PC-3 (cell line): ENCODE results near the gene NKX2-3. TPM values are rescaled to one million over a fixed set of nuclear protein-coding genes. Genes with fewer than 3 reads are reported as not detected.

Source experiments
- ATAC-seq: fragments of 200-7000 bp; cut with Tn5 transposase; 2 replicates; pipeline ENCODE4 v1.9.1; 2020; ENCODE audit warnings: mild to moderate bottlenecking, moderate library complexity
- BruUV-seq: library from RNA; stranded (reverse); fragments of 400-500 nt; replicated peaks from 2 replicates; lab custom pipeline; 2021; lab: Mats Ljungman, UMichigan
- CTCF ChIA-PET: fragments of 300-600 bp; sonication (Branson Sonifier 250); formaldehyde crosslinking; loops from one replicate; lab custom pipeline; 2022; ENCODE audit warnings: antibody characterized with exemption; lab: Charles Lee
- POLR2A ChIA-PET: fragments of 300-600 bp; sonication (Branson Sonifier 250); formaldehyde crosslinking; loops from one replicate; lab custom pipeline; 2022; ENCODE audit warnings: antibody characterized with exemption; ENCODE audit not compliant: unreplicated experiment; lab: Charles Lee
- DNase-seq: peaks from one replicate; pipeline ENCODE4 v3.0.0-alpha.2; 2015
- H2AFZ ChIP-seq: fragments of 300-600 bp; sonication (generic); 2 replicates; pipeline ENCODE4 v1.6.0; 2016; ENCODE audit warnings: antibody characterized with exemption, low read length
- H3F3A ChIP-seq: fragments of 300-600 bp; sonication (generic); one replicate; pipeline ENCODE4 v1.6.0; 2017; ENCODE audit warnings: antibody characterized with exemption, low read length, control low read depth, mild to moderate bottlenecking; ENCODE audit not compliant: unreplicated experiment
- H3K27ac ChIP-seq: fragments of 300-600 bp; sonication (generic); 2 replicates; pipeline ENCODE4 v1.5.1; 2016; ENCODE audit warnings: mild to moderate bottlenecking, low read length
- H3K27me3 ChIP-seq: fragments of 300-600 bp; sonication (generic); 2 replicates; pipeline ENCODE4 v1.6.1; 2016; ENCODE audit warnings: low read length, mixed read lengths
- H3K36me3 ChIP-seq: fragments of 300-600 bp; sonication (generic); 2 replicates; pipeline ENCODE4 v1.6.1; 2016; ENCODE audit warnings: low read depth, mixed run types, low read length, mixed read lengths
- H3K4me1 ChIP-seq: fragments of 300-600 bp; sonication (generic); 2 replicates; pipeline ENCODE4 v1.5.1; 2016; ENCODE audit warnings: low read length; ENCODE audit not compliant: insufficient read depth
- H3K4me2 ChIP-seq: fragments of 300-600 bp; sonication (generic); 2 replicates; pipeline ENCODE4 v1.6.0; 2016; ENCODE audit warnings: low read length
- H3K4me3 ChIP-seq: fragments of 300-600 bp; sonication (generic); 2 replicates; pipeline ENCODE4 v1.5.1; 2016; ENCODE audit warnings: mild to moderate bottlenecking, low read length, mixed read lengths
- H3K79me2 ChIP-seq: fragments of 300-600 bp; sonication (generic); 2 replicates; pipeline ENCODE4 v1.6.1; 2017; ENCODE audit warnings: low read length, mixed read lengths
- H3K9ac ChIP-seq: fragments of 300-600 bp; sonication (generic); 2 replicates; pipeline ENCODE4 v1.6.0; 2016; ENCODE audit warnings: mild to moderate bottlenecking, low read length
- H3K9me2 ChIP-seq: fragments of 300-600 bp; sonication (generic); replicated peaks from 2 replicates; pipeline ENCODE4 v1.6.1; 2016; ENCODE audit warnings: mixed run types, low read length, mixed read lengths
- H3K9me3 ChIP-seq: fragments of 300-600 bp; sonication (generic); 2 replicates; pipeline ENCODE4 v1.6.1; 2016; ENCODE audit warnings: low read length, mixed read lengths
- H4K20me1 ChIP-seq: fragments of 300-600 bp; sonication (generic); 2 replicates; pipeline ENCODE4 v1.6.1; 2016; ENCODE audit warnings: low read length, mixed read lengths
- EZH2 ChIP-seq: fragments of 300-600 bp; sonication (generic); IDR thresholded peaks from one replicate; pipeline ENCODE4 v1.6.1; 2017; ENCODE audit warnings: antibody characterized with exemption, mild to moderate bottlenecking, low read length; ENCODE audit not compliant: unreplicated experiment
- EZH2phosphoT487 ChIP-seq: fragments of 300-600 bp; sonication (generic); IDR thresholded peaks from 2 replicates; pipeline ENCODE4 v1.6.1; 2018; ENCODE audit warnings: mild to moderate bottlenecking, antibody characterized with exemption, low read length, borderline replicate concordance
- intact Hi-C: fragments of 100-400 bp; cut with micrococcal nuclease; formaldehyde crosslinking; loops from 2 replicates; pipeline ENCODE4 v1.9.0; 2023
- total RNA-seq: library from RNA; depleted of rRNA; stranded (reverse); fragments of >200 nt; gene quantifications from 2 replicates; pipeline ENCODE4 v1.2.3, GENCODE V29; 2014
- TF ChIP-seq, protein P1 (sequence below): fragments of 300-600 bp; sonication (generic); conservative IDR thresholded peaks from 2 replicates; pipeline ENCODE4 v1.5.1; 2017; ENCODE audit warnings: antibody characterized with exemption, low read depth, mild to moderate bottlenecking, low read length

NKX2-3 gene
- total RNA-seq, 1 experiment from 2014 or later: 0.07 TPM

DNA sequence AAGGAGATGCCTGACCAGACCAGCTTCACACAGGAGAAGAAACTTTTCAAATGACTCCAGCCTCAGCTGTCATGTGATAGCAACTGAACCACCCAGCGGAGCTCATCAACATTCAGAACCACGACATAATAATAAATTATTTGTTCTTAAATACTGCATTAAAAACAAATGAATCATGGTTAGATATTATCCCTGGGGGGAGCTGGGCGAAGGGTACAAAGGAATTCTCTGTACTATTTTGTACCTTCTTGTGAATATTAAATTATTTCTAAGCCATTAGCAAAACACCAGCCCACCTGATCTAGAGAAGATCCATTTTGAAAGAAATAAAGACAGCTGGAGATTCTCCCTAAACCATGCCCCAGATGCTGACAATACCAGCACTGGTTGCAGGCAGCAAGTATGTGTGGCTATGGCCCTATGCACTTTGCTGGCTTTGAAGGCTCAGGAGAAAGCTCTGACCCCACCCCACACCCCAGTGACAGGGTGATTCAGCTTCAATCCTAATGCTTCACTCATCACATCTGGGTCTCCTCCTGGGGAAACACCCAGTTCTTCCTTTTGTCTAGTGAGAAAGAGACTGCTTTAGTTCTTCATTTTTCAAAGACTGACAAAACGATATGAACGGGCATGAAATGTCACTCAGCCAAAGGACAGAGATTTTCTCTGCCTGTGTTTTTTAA lies 45.5 kb upstream of the NKX2-3 start:
- Histone ChIP-seq H3K27ac (no peak overlapping the region), H3K4me1 (no peaks in the 10 kb centered on the region), H2AFZ (no peak overlapping the region), H3K27me3 (peaks cover 54% of the 10 kb centered on the region), H3K9ac (no peak overlapping the region), H3K9me3 (no peaks in the 10 kb centered on the region), H3K79me2 (no peaks in the 10 kb centered on the region), H3K4me2 (no peak overlapping the region), H3K9me2 (no peaks in the 10 kb centered on the region), H3K36me3 (no peaks in the 10 kb centered on the region), H4K20me1 (no peaks in the 10 kb centered on the region), H3F3A (no peaks in the 10 kb centered on the region), H3K4me3 (no peak overlapping the region)
- DNase-seq (no peak), ATAC-seq (no peak)
- CTCF ChIA-PET: no interaction called here
- intact Hi-C loops: no loop called here
- TF ChIP-seq EZH2 (no peak), EZH2phosphoT487 (no peak)
- TF ChIP-seq, protein P1, sequence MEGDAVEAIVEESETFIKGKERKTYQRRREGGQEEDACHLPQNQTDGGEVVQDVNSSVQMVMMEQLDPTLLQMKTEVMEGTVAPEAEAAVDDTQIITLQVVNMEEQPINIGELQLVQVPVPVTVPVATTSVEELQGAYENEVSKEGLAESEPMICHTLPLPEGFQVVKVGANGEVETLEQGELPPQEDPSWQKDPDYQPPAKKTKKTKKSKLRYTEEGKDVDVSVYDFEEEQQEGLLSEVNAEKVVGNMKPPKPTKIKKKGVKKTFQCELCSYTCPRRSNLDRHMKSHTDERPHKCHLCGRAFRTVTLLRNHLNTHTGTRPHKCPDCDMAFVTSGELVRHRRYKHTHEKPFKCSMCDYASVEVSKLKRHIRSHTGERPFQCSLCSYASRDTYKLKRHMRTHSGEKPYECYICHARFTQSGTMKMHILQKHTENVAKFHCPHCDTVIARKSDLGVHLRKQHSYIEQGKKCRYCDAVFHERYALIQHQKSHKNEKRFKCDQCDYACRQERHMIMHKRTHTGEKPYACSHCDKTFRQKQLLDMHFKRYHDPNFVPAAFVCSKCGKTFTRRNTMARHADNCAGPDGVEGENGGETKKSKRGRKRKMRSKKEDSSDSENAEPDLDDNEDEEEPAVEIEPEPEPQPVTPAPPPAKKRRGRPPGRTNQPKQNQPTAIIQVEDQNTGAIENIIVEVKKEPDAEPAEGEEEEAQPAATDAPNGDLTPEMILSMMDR: no peak
- POLR2A ChIA-PET: no interaction called here
- BruUV-seq: no TSS peak

- TF ChIP-seq, protein P1: no peak
- TF ChIP-seq EZH2 (no peak), EZH2phosphoT487 (no peak)
- ChIA-PET POLR2A (no interaction called here), CTCF (no interaction called here)
- H2AFZ ChIP-seq: no peak overlapping the region
- intact Hi-C loops: no loop called here
- H3K9me3 ChIP-seq: no peaks in the 10 kb centered on the region
- no peaks in the 10 kb centered on the region for H3K4me1 ChIP-seq
- H3K79me2 ChIP-seq: no peaks in the 10 kb centered on the region
- H3K27ac ChIP-seq: no peak overlapping the region
- no peak overlapping the region for H3K4me2 ChIP-seq
- no TSS peak for BruUV-seq
- DNase-seq (no peak), ATAC-seq (no peak)
- no peaks in the 10 kb centered on the region for H3F3A ChIP-seq
- H4K20me1 ChIP-seq: no peaks in the 10 kb centered on the region
- no peak overlapping the region for H3K9ac ChIP-seq
- H3K36me3 ChIP-seq: no peaks in the 10 kb centered on the region
- no peak overlapping the region for H3K4me3 ChIP-seq
- no peaks in the 10 kb centered on the region for H3K9me2 ChIP-seq
- peaks cover 46% of the 10 kb centered on the region for H3K27me3 ChIP-seq
Measured at GRCh38 chr10:99489271-99489670, 43.5 kb upstream of the NKX2-3 start.

DNA sequence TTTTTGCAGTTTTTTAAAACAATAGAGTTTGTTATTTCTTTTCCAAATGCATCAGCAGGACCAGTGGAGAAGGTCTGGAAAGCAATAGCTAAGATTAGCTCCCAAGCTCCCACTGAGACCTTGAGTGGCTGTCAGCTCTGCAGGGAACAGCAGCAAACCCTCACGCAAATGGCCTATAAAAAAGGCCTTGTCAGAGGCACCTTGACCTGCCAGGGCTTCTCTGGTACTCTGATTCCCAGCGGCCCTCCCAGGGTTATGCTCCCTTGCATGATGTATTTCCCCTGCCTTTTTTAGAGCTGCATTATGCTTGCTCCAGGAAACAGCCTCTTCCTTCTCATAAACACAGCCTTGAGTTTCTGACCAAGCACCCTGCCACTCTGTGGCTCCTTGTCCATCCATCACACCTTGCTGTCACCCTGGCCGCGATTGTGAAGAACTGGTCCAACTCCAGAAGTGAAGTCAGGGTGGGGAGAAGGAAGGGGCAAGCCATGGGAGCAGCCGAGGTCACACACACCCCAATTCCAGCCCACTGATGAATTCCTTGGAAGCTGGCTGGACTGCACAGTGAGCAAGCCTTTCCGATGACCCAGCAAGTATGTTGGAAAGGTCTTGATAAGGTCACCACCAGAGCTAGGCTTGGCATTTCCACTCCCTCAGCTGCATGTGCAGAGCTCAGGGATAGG lies 35.3 kb upstream of the NKX2-3 start:
- Histone ChIP-seq H3K27me3 (peaks cover under 1% of the 10 kb centered on the region; the same call in 1 of the 2 replicates), H4K20me1 (no peaks in the 10 kb centered on the region), H3K4me3 (no peak overlapping the region), H2AFZ (no peak overlapping the region), H3F3A (no peaks in the 10 kb centered on the region), H3K27ac (no peak overlapping the region), H3K4me2 (no peak overlapping the region), H3K4me1 (no peaks in the 10 kb centered on the region), H3K36me3 (no peaks in the 10 kb centered on the region), H3K79me2 (no peaks in the 10 kb centered on the region), H3K9ac (no peak overlapping the region), H3K9me2 (no peaks in the 10 kb centered on the region), H3K9me3 (no peaks in the 10 kb centered on the region)
- POLR2A ChIA-PET: no interaction called here
- TF ChIP-seq EZH2 (no peak), EZH2phosphoT487 (no peak)
- TF ChIP-seq, protein P1: no peak
- intact Hi-C loops: no loop called here
- DNase-seq (no peak), ATAC-seq (no peak)
- no TSS peak for BruUV-seq
- CTCF ChIA-PET: no interaction called here
